HG02884 (cell line): ENCODE data around the gene ETV6.

Experiments
- ATAC-seq: cut with Tn5 transposase; IDR thresholded peaks from one replicate; pipeline ENCODE4 v1.9.1; 2021; ENCODE audit warnings: mild to moderate bottlenecking, moderate library complexity; ENCODE audit not compliant: unreplicated experiment

The ETV6 gene

GRCh38 chr12:11755302-11755930, 105.9 kb downstream of the ETV6 start:
- no peak for ATAC-seq

GRCh38 chr12:11756022-11756421, 106.5 kb downstream of the ETV6 start:
- ATAC-seq = no peak

GRCh38 chr12:11756523-11756922, 107.0 kb downstream of the ETV6 start:
- ATAC-seq = no peak

GRCh38 chr12:11757095-11757494, 107.6 kb downstream of the ETV6 start:
- ATAC-seq = no peak

GRCh38 chr12:11757531-11757930, 108.1 kb downstream of the ETV6 start:
- ATAC-seq = no peak

- no peak for ATAC-seq
Observed at GRCh38 chr12:11758087-11758486, 108.6 kb downstream of the ETV6 start.

- no peak for ATAC-seq
Observed at GRCh38 chr12:11758510-11759493, 109.3 kb downstream of the ETV6 start.

GRCh38 chr12:11759494-11759878, 110.0 kb downstream of the ETV6 start:
- no peak for ATAC-seq

- no peak for ATAC-seq
Observed at GRCh38 chr12:11759899-11760298, 110.4 kb downstream of the ETV6 start.

- peak; percentile 40 for ATAC-seq
Observed at GRCh38 chr12:11761869-11762567, 112.5 kb downstream of the ETV6 start.

- no peak for ATAC-seq
Observed at GRCh38 chr12:11762723-11763326, 113.4 kb downstream of the ETV6 start.

GRCh38 chr12:11763760-11764520, 114.5 kb downstream of the ETV6 start:
- ATAC-seq = no peak

GRCh38 chr12:11764837-11765236, 115.4 kb downstream of the ETV6 start:
- ATAC-seq = no peak

- no peak for ATAC-seq
Observed at GRCh38 chr12:11765421-11765816, 115.9 kb downstream of the ETV6 start.

- peak; percentile 72 for ATAC-seq
Observed at GRCh38 chr12:11765817-11766794, 116.6 kb downstream of the ETV6 start.

- ATAC-seq = no peak
Observed at GRCh38 chr12:11767029-11767724, 117.7 kb downstream of the ETV6 start.

GRCh38 chr12:11767798-11768197, 118.3 kb downstream of the ETV6 start:
- no peak for ATAC-seq

GRCh38 chr12:11768233-11768965, 118.9 kb downstream of the ETV6 start:
- no peak for ATAC-seq
